ENCODE measurements around the gene PTPN18. TPM values are rescaled to one million over a fixed set of nuclear protein-coding genes. Genes with fewer than 3 reads are reported as not detected.

Gene PTPN18
- 100 to 1,000 TPM in 1 of 4 donors, 10 to 100 TPM in 3; 58.6 to 105 (median 66.5) TPM for polyA plus RNA-seq
- long read RNA-seq, donor 1: 0 reads
- long read RNA-seq, donor 2, partial matches to known transcripts: 0 of 2 reads
- long read RNA-seq, donor 2, other reads (novel, unspliced or antisense): 0 of 2 reads
- long read RNA-seq, donor 3, partial matches to known transcripts: 16 of 22 reads
- long read RNA-seq, donor 3, other reads (novel, unspliced or antisense): 0 of 22 reads
- long read RNA-seq, donor 4: 0 reads
- long read RNA-seq, donor 5, partial matches to known transcripts: 0 of 2 reads
- long read RNA-seq, donor 5, other reads (novel, unspliced or antisense): 0 of 2 reads
- long read RNA-seq, donor 6, partial matches to known transcripts: 38 of 48 reads
- long read RNA-seq, donor 6, other reads (novel, unspliced or antisense): 0 of 48 reads
- long read RNA-seq, donor 7: 0 reads
- long read RNA-seq, donor 8, partial matches to known transcripts: 0 of 2 reads
- long read RNA-seq, donor 8, other reads (novel, unspliced or antisense): 0 of 2 reads
- long read RNA-seq, donor 9, partial matches to known transcripts: 0 of 4 reads
- long read RNA-seq, donor 9, other reads (novel, unspliced or antisense): 0 of 4 reads
- long read RNA-seq, donor 10, partial matches to known transcripts: 0 of 7 reads
- long read RNA-seq, donor 10, other reads (novel, unspliced or antisense): 0 of 7 reads

GRCh38 chr2:130355578-130356431, at the start of gene PTPN18:
Gene PTPN18, plus strand, starts transcription at chr2:130356056. Its CDS starts 52 bp downstream, at chr2:130356108.
- Histone ChIP-seq H3K27ac (ENCODE audit: low read depth in 1 of 3, low read length in 2 of 3) (peak within 1 kb of the TSS; percentile 42 to 91 (median 86)), H3K27me3 (ENCODE audit: control insufficient read depth in 3 of 3, insufficient read depth in 3 of 3, low read length in 3 of 3) (no peaks in the 10 kb centered on the region), H3K4me3 (ENCODE audit: low read depth in 1 of 3, low read length in 3 of 3) (peak within 1 kb of the TSS; percentile 65 to 68 (median 66)), H3K9me3 (ENCODE audit: control insufficient read depth in 2 of 2, insufficient read depth in 1 of 2, low read depth in 1 of 2, low read length in 1 of 2) (no peaks in the 10 kb centered on the region), H3K36me3 (ENCODE audit: control insufficient read depth in 3 of 3, insufficient read depth in 2 of 3, low read depth in 1 of 3, low read length in 3 of 3) (peaks cover 0 to 10% (median 0%) of the 10 kb centered on the region in 3 donors), H3K4me1 (ENCODE audit: control insufficient read depth in 3 of 3, insufficient read depth in 2 of 3, low read depth in 1 of 3, low read length in 2 of 3) (no peaks in the 10 kb centered on the region)
- FAIRE-seq (no peak), DNase-seq (peak; percentile 90 to 92)
- WGBS, 3 donors: 0 to 1% (median 0%) methylated on average over 47 to 107 of the region's 107 CpGs

DNA sequence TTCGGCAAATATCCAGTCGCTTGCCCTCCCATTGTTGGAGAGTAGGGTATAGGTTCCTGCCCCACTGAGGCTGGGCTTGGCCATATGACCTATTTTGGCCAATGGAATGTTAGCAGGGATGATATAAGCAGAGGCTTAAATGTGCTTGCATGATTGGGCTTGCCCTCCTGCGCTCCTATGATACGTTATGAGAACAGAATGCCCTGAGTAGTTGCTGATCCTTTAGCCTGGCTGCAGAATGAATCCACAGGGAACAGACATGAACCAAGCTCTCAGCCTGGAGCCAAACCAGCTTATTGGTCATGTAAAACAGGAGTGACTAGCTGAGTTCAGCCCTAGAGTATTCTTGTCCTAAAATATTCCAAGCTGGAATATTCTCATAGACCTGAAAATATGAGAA, 48.0 kb upstream of the PTPN18 start:
- DNase-seq (no peak), FAIRE-seq (no peak)
- WGBS, 3 donors: 83 to 90% (median 89%) methylated on average over 4 of the region's 4 CpGs
- Histone ChIP-seq H3K9me3 (ENCODE audit: control insufficient read depth in 2 of 2, insufficient read depth in 1 of 2, low read depth in 1 of 2, low read length in 1 of 2) (no peaks in the 10 kb centered on the region), H3K27me3 (ENCODE audit: control insufficient read depth in 3 of 3, insufficient read depth in 3 of 3, low read length in 3 of 3) (peaks cover 0 to 7% (median 2%) of the 10 kb centered on the region in 3 donors), H3K4me1 (ENCODE audit: control insufficient read depth in 3 of 3, insufficient read depth in 2 of 3, low read depth in 1 of 3, low read length in 2 of 3) (no peaks in the 10 kb centered on the region), H3K27ac (ENCODE audit: low read depth in 1 of 3, low read length in 2 of 3) (no peak overlapping the region), H3K36me3 (ENCODE audit: control insufficient read depth in 3 of 3, insufficient read depth in 2 of 3, low read depth in 1 of 3, low read length in 3 of 3) (no peaks in the 10 kb centered on the region), H3K4me3 (ENCODE audit: low read depth in 1 of 3, low read length in 3 of 3) (no peak overlapping the region)

GRCh38 chr2:130310881-130311280, 45.0 kb upstream of the PTPN18 start:
- DNase-seq (no peak), FAIRE-seq (no peak)
- Histone ChIP-seq H3K36me3 (ENCODE audit: control insufficient read depth in 3 of 3, insufficient read depth in 2 of 3, low read depth in 1 of 3, low read length in 3 of 3) (no peaks in the 10 kb centered on the region), H3K4me3 (ENCODE audit: low read depth in 1 of 3, low read length in 3 of 3) (no peak overlapping the region), H3K4me1 (ENCODE audit: control insufficient read depth in 3 of 3, insufficient read depth in 2 of 3, low read depth in 1 of 3, low read length in 2 of 3) (no peaks in the 10 kb centered on the region), H3K27ac (ENCODE audit: low read depth in 1 of 3, low read length in 2 of 3) (no peak overlapping the region), H3K9me3 (ENCODE audit: control insufficient read depth in 2 of 2, insufficient read depth in 1 of 2, low read depth in 1 of 2, low read length in 1 of 2) (no peaks in the 10 kb centered on the region), H3K27me3 (ENCODE audit: control insufficient read depth in 3 of 3, insufficient read depth in 3 of 3, low read length in 3 of 3) (peaks cover 0 to 7% (median 2%) of the 10 kb centered on the region in 3 donors)

- H3K27me3 ChIP-seq (ENCODE audit: control insufficient read depth in 3 of 3, insufficient read depth in 3 of 3, low read length in 3 of 3): peaks cover 0 to 7% (median 0%) of the 10 kb centered on the region in 3 donors
- H3K36me3 ChIP-seq (ENCODE audit: control insufficient read depth in 3 of 3, insufficient read depth in 2 of 3, low read depth in 1 of 3, low read length in 3 of 3): no peaks in the 10 kb centered on the region
- DNase-seq (no peak), FAIRE-seq (no peak)
- 73 to 85% (median 75%) methylated on average over 12 of the region's 12 CpGs for WGBS, 3 donors
- H3K9me3 ChIP-seq (ENCODE audit: control insufficient read depth in 2 of 2, insufficient read depth in 1 of 2, low read depth in 1 of 2, low read length in 1 of 2): no peaks in the 10 kb centered on the region
- H3K4me1 ChIP-seq (ENCODE audit: control insufficient read depth in 3 of 3, insufficient read depth in 2 of 3, low read depth in 1 of 3, low read length in 2 of 3): no peaks in the 10 kb centered on the region
- no peak overlapping the region for H3K4me3 ChIP-seq (ENCODE audit: low read depth in 1 of 3, low read length in 3 of 3)
- no peak overlapping the region for H3K27ac ChIP-seq (ENCODE audit: low read depth in 1 of 3, low read length in 2 of 3)
These were observed 42.0 kb upstream of the PTPN18 start for GRCh38 chr2:130313812-130314334.

DNA sequence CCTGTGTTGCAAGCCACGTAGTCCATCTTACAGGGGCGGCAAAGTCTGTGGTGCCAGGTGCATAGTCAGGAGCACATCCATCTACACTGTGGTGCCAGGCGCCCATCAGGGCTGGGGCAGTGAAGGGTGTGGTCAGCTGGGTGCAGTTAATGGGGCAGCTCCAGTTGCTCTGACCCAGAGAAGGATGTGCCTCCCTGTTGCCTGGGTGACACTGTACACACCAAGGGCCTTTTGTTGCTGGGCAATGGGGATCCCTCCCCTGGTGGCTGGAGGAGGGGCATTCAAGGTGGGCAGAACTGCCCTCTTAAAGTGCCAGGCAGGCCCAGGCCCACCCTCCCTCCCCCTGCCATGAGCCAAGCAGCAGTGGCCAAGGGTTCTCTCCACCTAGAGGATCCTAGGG, 41.5 kb upstream of the PTPN18 start:
- peaks cover 0 to 4% (median 0%) of the 10 kb centered on the region in 3 donors for H3K27me3 ChIP-seq (ENCODE audit: control insufficient read depth in 3 of 3, insufficient read depth in 3 of 3, low read length in 3 of 3)
- H3K36me3 ChIP-seq (ENCODE audit: control insufficient read depth in 3 of 3, insufficient read depth in 2 of 3, low read depth in 1 of 3, low read length in 3 of 3): no peaks in the 10 kb centered on the region
- H3K4me3 ChIP-seq (ENCODE audit: low read depth in 1 of 3, low read length in 3 of 3): no peak overlapping the region
- no peaks in the 10 kb centered on the region for H3K9me3 ChIP-seq (ENCODE audit: control insufficient read depth in 2 of 2, insufficient read depth in 1 of 2, low read depth in 1 of 2, low read length in 1 of 2)
- no peak for DNase-seq
- H3K4me1 ChIP-seq (ENCODE audit: control insufficient read depth in 3 of 3, insufficient read depth in 2 of 3, low read depth in 1 of 3, low read length in 2 of 3): no peaks in the 10 kb centered on the region
- no peak for FAIRE-seq
- no peak overlapping the region for H3K27ac ChIP-seq (ENCODE audit: low read depth in 1 of 3, low read length in 2 of 3)
- WGBS, 3 donors: 74 to 86% (median 84%) methylated on average over 3 of the region's 3 CpGs

DNA sequence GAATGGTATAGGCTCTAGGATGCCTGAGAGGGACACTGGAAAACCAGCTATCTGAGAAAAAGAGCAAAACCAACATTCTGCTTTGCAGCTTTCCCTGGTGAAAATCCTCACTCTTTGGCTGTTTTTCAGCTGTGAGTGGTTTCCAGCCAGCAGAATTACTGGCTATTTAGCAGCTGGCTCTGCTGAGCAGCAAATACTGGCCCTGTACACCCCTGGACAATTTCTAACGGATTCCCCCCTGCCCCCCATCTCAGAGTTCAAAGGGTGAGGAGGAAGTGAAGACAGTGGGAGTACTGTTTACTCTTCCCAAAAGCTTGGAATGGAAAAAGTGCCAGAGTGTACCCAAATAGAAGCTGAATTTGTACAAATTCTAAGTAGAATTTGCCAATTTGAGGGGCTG, 39.3 kb upstream of the PTPN18 start:
- Histone ChIP-seq H3K27me3 (ENCODE audit: control insufficient read depth in 3 of 3, insufficient read depth in 3 of 3, low read length in 3 of 3) (no peaks in the 10 kb centered on the region), H3K27ac (ENCODE audit: low read depth in 1 of 3, low read length in 2 of 3) (no peak overlapping the region), H3K4me1 (ENCODE audit: control insufficient read depth in 3 of 3, insufficient read depth in 2 of 3, low read depth in 1 of 3, low read length in 2 of 3) (no peaks in the 10 kb centered on the region), H3K36me3 (ENCODE audit: control insufficient read depth in 3 of 3, insufficient read depth in 2 of 3, low read depth in 1 of 3, low read length in 3 of 3) (no peaks in the 10 kb centered on the region), H3K4me3 (ENCODE audit: low read depth in 1 of 3, low read length in 3 of 3) (no peak overlapping the region), H3K9me3 (ENCODE audit: control insufficient read depth in 2 of 2, insufficient read depth in 1 of 2, low read depth in 1 of 2, low read length in 1 of 2) (no peaks in the 10 kb centered on the region)
- DNase-seq (no peak), FAIRE-seq (no peak)
- WGBS, 3 donors: 0 to 4% (median 0%) methylated on average over 1 of the region's 1 CpG

DNA sequence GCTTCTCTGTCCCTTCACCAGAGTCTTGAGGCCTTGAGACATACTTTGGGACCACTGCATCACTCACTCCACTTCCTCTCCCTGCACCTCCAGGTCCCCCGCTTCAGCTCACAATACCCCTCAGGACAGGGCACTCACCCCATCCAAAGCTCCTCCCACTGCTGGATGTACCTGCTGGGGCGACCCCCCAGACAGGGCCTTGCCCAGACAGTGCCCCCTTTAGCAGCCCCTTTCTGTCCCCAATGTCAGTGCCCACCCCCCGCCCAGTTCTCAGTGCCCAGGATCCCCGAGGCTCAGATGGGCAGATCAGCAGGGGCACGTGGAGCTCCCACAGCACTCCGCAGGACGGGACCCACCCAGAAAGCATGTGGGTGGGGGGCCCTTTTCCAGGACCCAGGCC, 37.0 kb upstream of the PTPN18 start:
- Histone ChIP-seq H3K27me3 (ENCODE audit: control insufficient read depth in 3 of 3, insufficient read depth in 3 of 3, low read length in 3 of 3) (no peaks in the 10 kb centered on the region), H3K4me1 (ENCODE audit: control insufficient read depth in 3 of 3, insufficient read depth in 2 of 3, low read depth in 1 of 3, low read length in 2 of 3) (no peaks in the 10 kb centered on the region), H3K4me3 (ENCODE audit: low read depth in 1 of 3, low read length in 3 of 3) (no peak overlapping the region), H3K36me3 (ENCODE audit: control insufficient read depth in 3 of 3, insufficient read depth in 2 of 3, low read depth in 1 of 3, low read length in 3 of 3) (no peaks in the 10 kb centered on the region), H3K9me3 (ENCODE audit: control insufficient read depth in 2 of 2, insufficient read depth in 1 of 2, low read depth in 1 of 2, low read length in 1 of 2) (no peaks in the 10 kb centered on the region), H3K27ac (ENCODE audit: low read depth in 1 of 3, low read length in 2 of 3) (no peak overlapping the region)
- 74 to 79% (median 75%) methylated on average over 6 to 7 of the region's 7 CpGs for WGBS, 3 donors
- no peak for FAIRE-seq
- no peak for DNase-seq

- H3K4me1 ChIP-seq (ENCODE audit: control insufficient read depth in 3 of 3, insufficient read depth in 2 of 3, low read depth in 1 of 3, low read length in 2 of 3): no peaks in the 10 kb centered on the region
- 71 to 82% (median 78%) methylated on average over 3 of the region's 3 CpGs for WGBS, 3 donors
- H3K27me3 ChIP-seq (ENCODE audit: control insufficient read depth in 3 of 3, insufficient read depth in 3 of 3, low read length in 3 of 3): no peaks in the 10 kb centered on the region
- no peak overlapping the region for H3K27ac ChIP-seq (ENCODE audit: low read depth in 1 of 3, low read length in 2 of 3)
- DNase-seq: no peak
- no peaks in the 10 kb centered on the region for H3K36me3 ChIP-seq (ENCODE audit: control insufficient read depth in 3 of 3, insufficient read depth in 2 of 3, low read depth in 1 of 3, low read length in 3 of 3)
- no peak overlapping the region for H3K4me3 ChIP-seq (ENCODE audit: low read depth in 1 of 3, low read length in 3 of 3)
- H3K9me3 ChIP-seq (ENCODE audit: control insufficient read depth in 2 of 2, insufficient read depth in 1 of 2, low read depth in 1 of 2, low read length in 1 of 2): no peaks in the 10 kb centered on the region
- no peak for FAIRE-seq
These were observed 36.3 kb upstream of the PTPN18 start for GRCh38 chr2:130319536-130319935.
